Activated naive CD4-positive, alpha-beta T cell (primary cell): ENCODE data around the gene ANAPC5.
A peak's percentile ranks its signal among the peaks of the same experiment; 100 is the strongest.
"Not testable (repeated sequence)": the region's sequence is repeated elsewhere in the genome, so short reads cannot be mapped to it uniquely, and the experiment has no call there.

ENCODE experiments used
- DNase-seq, 4 experiments: peaks; one replicate each; lab custom pipeline; 2025; lab: John Stamatoyannopoulos, UW

ANAPC5 gene

DNA sequence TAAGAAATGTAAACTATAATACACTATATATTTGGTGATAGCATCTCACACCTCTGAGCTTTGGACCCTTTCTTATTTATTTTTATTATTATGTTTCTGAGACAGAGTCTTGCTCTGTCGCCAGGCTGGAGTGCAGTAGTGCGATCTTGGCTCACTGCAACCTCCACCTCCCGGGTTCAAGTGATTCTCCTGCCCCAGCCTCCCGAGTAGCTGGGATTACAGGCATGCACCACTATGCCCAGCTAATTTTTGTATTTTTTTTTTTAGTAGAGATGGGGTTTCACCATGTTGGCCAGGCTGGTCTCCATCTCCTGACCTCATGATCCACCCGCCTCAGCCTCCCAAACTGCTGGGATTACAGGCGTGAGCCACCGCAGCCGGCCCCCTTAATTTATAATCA is 44.8 kb downstream of the ANAPC5 start:
- DNase-seq = not testable (repeated sequence)

DNA sequence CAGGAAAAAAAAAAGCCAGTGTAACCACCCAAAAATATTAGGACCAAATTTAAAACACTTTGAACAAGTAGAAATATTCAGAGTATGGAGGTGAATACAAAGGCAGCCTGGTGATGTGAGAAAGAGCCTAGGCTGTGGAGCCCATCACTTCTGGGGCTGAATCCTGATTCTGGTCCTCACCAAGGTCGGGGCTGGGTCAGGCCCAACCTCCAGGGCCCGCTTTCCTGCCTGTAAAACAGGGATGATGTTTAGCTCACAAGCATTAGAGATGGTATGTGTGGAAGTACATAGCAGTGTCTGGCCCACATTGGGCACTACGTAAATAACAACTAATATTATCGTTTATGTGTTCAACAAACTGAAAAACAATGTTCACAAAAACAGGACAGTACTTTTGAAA is 47.9 kb downstream of the ANAPC5 start:
- no peak for DNase-seq

DNA sequence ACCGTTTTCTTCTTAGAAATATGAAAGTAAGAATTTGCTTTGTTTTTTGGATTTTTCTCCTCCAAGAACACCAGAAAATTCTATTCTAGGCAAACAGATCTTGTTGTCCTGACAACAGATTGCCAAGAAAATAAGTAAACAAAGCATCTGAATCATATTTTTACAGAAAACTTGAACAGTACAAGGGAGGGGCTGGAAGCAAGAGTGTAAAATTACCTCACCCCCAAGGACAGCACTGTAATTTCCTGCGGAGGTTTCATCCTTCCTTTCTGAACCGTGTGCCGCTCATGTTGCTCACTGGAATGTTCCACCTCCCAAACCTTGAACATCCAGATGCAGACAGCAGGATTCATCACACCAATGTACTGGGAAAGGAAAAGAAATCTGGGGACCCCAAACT is 50.3 kb downstream of the ANAPC5 start:
- DNase-seq = no peak

DNA sequence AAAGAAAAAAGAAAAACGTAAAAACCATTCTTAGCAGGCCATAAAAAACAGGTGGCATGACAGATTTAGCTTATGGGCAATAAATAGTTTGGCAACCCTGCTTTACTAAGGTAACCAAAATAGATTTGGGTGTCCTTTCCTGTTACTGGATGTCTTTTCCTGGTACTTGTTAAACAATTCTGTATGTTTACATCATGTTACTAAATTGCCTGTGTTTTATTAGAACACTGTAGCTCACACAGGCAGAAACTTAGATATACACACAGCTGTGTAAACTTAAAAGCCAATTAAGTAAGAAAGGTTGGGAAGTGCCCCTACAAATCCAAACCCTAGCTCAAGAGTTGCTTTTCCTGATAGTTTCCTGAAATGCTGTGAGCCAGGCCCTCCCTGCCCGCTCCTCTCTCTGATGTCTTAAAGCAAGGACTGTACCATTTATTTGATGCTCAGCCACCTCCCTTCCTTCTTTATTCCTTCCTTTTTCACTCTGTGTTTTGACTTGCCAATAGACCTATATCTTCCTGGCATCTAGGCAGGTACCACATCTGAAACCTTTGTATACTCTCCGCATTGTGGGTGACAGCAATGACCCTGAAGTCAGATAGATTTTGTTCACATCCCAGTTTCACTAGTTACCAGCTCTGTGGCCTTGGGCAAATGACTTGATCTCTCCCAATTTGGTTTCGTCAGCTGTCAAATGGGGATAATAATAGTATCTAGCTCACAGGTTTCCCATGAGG is 52.0 kb downstream of the ANAPC5 start:
- no peak for DNase-seq

DNA sequence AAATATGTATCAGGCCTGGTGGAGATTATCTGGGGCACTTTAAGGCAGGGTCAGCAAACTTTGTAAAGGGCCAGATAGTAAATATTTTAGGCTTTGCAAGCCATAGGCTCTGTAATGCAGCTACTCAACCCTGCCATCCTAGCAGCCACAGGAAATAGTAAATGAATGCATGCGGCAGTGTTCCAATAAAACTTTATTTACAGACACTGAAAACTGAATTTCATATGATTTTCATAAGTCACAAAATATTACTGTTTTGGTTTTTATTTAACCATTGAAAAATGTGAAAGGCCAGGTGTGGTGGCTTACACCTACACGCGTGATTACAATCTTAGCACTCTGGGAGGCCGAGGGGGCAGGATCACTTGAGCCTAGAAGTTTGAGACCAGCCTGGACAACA is 52.5 kb downstream of the ANAPC5 start:
- no peak for DNase-seq

DNA sequence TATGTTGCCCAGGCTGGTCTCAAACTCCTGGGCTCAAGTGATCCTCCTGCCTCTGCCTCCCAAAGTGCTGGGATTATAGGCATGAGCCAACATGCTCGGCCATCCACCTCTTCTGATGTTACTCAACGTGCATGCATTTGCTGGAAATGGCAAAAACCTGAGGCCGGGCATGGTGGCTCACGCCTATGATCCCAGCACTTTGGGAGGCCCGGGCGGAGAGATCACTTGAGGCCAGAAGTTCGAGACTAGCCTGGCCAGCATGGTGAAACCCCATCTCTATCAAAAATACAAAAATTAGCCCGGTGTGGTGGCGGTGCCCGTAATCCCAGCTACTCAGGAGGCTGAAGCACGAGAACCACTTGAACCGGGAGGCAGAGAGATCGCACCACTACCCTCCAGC is 53.8 kb downstream of the ANAPC5 start:
- not testable (repeated sequence) for DNase-seq

DNA sequence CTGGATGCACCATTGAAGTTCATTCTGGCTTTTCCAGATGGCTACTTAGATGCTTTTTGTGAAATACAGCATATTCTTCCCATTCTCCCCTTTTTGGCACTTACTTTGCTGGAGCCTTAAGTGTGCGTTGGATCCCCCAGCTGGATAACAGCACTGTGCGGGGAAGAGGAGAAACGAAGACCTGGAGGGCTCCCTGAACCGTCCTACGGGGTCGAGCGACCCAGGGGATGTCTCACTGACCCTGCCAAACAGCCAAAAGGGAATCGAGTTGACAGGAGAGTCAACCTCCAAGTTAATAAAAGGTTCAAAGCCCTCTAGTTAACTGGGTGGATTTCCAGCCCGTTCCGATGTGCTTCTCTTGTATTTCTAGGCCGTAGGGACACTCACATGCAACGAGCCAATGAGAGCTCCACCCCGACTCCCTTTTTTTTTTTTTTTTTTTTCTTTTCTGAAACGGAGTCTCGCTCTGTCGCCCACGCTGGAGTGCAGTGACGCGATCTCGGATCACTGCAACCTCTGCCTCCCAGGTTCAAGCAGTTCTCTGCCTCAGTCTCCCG is 54.7 kb downstream of the ANAPC5 start:
- no peak for DNase-seq

DNA sequence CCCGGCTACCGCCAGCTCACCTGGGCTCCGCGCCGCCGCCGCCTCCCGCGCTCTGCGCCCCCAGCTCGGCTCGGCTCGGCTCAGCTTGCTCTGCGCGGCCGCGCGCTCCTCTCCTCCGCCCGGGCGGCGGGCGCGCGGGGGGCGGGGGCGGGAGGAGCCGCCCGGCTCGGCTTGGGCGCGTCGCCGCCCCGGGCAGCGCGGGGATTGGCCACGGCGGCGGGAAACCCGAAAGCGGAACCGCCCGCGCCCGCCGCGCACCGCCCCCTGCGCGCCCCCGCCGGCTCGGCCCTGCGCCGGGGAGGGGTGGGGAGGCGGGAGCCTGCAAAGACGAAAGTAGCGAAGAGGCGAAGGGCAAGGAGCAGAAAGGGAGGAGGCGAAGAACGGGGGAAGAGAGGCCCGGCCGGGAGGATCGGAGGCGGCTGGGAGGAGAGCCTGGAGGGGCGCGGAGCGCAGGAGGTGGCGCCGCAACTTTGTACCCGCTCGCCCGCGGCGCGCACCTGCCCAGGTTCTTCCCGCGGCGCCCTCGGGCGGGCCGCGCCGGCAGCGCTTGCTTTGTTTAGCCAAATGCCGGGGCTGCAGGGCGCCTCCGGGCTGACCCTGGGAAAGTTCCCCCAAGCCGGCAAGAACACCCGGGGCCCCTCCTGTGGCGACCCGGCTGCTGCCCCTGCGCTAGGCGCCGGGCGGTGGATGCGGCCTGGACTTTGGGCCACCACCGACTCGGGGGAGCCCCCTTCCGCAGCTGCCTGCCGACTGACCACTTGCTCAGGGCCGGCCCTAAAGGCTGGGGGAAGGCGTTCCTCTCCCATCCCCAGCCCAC is 55.4 kb downstream of the ANAPC5 start, which contains the start of gene CAMKK2:
Gene CAMKK2, minus strand, starts transcription at position 92 of the 817 bp plus-strand sequence. CDS start 22,183 bp downstream, outside the sequence.
- DNase-seq = peak; percentile 53 to 88 (median 67)

DNA sequence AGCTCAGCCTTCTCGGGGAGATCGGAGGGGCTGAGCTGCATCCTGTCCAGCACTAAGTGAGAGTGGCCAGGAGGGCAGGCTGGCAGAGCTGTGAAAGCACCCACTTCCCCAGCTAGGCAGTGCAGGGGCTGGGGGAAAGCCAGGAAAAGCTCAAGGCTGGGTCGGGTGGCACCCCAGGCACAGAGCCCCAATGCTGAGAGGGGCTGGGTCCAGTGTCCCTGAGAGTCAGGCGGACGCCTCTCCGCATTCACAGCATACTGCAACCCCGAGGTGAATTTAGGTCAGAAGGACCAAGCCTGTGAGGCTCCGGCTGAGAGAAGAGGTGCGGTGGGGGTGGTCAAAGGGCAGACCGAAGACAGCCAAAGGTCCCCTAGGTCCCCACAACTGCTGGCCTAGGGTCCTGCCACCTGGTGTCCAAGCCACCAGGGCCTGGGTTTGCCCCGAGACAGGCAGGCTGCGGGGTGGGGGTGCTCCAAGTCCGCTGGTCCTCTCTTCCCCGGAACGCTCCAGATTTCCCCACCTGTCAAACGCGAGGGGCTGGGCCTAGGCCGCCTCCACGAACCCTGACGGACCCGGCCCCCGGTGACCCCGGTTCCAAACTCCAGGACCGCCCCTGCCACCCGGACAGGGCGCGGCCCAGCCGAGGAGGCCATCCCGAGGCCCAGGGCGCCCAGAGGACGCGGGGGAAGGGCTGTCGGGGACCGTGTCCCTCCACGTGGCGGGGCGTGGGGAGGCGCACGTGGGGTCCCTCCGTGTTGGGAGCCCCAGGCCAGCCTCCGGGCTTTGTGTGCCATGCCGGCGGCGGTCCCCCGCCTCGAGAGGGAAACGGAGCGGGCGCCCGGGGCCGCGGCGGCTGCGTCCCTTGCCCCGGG is 56.2 kb downstream of the ANAPC5 start:
- DNase-seq = peak in 3 of 4 experiments; percentile 19 to 47 (median 43)

DNA sequence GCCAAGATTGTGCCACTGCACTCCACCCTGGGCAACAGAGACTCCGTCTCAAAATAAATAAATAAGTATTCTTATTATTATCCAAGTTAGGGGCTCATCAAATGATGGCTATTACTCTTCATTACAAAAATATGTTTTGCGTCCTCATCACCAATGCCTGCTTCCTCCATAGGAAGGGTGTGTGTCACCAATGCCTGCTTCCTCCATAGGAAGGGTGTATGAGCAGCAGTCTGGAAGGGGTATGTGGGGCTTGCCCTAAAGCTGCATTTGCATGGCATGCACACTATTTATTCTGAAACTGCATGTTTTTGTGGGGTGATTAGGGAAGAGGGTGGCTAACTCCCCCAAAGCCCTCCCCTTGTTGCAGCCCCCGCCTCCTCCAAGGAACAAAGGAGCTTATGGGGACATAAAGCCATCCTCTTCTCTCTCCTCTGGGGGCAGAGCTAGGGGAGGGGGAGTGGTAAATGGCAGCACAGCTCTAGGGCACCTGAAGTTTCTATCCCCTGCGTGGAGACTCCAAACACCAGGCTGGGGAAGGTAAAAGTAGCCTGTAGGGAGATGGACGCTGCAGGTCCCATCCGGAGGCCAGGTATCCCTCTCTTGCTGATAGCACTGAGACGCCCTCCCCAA is 57.0 kb downstream of the ANAPC5 start:
- DNase-seq = no peak

DNA sequence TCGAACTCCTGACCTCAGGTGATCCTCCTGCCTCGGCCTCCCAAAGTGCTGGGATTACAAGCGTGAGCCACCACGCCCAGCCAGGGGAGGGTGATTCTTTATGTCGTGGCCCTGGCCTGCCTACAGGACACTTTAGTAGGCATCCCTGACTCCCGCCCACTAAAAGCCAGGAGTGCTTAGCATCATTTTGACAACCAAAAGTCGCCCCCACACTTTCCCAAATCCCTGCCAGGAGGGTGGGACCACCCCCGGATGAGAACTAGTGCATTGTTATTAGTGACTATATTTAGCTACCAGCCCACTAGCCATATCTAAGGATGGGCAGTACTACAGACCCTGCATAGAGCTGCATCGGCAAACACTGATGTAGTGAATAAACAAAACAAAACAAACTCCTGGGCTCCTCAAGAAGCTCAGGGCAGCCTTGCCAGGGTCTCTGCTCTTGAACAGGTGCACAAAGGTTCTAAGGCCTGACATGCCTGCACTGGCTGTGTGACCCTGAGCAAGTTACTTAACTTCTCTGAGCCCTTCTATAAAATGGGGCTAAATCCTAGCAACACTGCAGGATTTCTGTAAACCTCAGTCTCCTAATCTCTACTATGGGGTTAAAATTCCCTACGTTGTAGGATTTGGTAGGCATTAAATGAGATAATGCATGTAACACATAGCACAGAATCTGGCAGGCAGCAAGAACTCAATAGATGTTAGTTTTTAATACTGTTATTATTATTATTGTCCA is 57.9 kb downstream of the ANAPC5 start:
- DNase-seq = no peak

DNA sequence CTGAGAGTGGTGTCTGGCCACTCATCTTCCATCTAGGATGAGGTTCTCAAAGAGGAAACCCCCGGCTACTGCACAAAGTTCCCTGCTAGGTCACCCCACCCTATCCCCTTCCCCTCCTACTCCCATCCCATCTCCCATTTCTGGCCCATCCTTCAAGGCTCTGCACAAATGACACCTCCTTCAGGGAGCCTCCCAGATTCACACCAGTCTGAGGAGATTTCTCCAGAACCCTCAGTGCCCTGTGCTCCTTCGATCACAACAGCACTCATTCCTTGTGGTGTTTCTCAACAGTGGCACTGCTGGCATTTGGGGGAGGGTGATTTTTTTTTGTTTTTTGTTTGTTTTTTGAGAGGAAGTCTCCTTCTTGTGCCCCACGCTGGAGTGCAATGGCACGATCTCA is 58.6 kb downstream of the ANAPC5 start:
- DNase-seq = no peak

DNA sequence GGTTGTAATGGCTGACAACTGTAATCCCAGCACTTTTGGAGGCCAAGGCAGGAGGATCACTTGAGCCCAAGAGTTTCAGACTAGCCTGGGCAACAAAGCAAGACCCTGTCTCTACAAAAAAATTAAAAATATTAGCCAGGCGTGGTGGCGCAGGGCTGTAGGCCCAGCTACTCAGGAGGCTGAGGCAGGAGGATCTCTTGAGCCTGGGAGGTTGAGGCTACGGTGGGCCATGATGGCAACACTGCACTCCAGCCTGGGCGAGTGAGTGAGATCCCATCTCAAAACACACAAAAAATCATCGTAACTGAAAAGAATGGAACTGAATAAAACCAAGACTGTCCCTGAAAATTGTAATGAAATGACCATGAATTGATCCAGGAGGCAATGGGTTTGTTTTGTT is 61.8 kb downstream of the ANAPC5 start:
- DNase-seq = no peak

DNA sequence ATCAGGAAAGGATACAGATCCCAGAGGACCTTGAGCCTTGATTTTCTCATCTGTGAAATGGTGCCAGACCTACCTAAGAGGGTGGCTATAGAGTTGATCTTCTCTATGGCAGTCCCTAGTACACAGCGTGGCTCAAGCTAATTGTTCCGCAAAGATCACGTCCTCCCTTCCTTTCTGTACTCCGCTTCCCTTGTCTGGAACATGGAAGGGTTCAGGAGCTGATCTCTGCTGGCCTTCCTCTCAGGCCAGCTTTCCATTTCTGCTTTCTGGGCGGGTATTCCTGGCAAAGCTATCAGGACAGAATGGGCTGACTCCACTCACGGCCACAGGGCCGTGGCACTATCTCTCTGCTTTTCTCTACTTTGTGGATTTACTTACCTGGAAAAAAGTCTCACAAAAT is 62.2 kb downstream of the ANAPC5 start:
- no peak for DNase-seq

DNA sequence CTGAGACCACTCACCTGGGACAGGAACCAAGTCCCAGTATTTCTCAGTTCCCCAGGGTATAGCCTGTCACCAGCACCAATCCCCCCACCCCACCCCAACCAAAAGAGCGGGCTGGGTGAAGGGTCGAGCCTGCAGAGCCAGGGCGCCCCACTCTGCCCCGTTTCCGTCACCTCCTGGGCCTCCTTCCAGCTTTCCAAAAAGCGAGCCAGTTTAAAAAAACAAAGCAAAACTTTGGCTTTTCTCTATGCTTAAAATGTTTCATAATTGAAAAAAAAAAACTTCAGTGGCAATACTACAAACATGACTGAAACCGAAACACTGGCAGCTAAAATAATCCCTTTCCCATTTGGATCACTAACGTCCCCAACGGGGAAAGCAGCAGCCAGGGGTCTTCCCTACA is 63.2 kb downstream of the ANAPC5 start:
- DNase-seq = no peak

DNA sequence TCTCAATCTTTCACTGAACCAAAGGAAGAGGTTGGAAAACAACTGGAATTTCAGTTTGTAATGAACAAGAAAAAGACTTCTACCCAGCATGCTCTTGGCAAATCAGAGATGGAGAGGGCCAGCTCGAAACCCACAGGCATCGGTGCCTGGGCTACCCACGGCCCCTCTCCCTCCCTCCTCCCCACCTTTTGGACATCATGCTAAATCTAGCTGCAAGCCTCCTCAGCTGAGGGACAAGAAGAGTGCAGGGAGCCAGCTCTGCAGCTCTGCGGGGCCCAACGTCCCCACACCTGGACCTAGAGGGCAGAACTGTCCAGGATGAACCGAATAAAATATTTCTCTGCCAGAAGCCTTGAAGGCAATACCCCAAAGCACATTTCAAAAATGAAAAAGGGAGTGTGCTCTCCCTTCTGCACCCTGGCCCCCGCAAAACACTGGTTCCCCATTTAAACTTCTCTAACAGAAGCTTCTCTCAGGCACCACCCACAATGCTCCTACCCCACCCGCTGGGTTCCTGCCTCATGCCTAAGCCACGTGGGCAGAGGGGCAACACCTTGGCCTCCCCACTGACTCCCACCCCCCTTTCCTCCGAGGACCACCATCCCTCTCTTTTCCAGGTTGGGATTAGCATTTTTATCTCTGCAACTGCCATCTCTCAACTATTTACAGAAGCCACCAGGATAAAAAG is 63.9 kb downstream of the ANAPC5 start:
- no peak for DNase-seq

DNA sequence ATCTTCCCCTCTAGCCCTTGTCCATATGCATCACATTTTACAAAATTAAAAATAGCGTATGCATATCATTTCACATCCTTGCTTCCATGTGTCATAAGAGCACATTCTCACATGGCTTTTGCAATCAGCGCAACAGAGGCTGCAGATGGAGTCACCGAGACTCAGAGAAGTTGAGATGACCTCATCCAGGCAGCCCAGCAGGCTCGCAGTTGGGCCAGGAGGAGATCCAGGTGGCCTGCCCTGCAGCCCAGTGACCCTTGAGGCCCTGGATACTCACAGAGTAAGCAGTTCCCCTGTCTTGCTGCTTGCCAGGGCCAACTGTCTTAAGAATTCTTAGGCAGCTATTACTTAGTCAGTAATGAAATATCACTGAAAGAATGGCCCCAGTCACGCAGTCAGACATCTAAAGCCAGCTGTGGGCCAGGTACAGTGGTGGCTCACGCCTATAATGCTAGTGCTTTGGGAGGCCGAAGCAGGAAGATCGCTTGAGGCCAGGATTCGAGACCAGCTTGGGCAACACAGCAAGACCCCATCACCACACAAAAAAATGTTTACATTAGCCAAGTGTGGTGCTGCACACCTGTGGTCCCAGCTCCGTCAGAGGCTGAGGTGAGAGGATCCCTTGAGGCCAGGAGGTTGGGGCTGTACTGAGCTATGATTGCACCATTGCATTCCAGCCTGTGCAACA is 64.8 kb downstream of the ANAPC5 start:
- no peak for DNase-seq

DNA sequence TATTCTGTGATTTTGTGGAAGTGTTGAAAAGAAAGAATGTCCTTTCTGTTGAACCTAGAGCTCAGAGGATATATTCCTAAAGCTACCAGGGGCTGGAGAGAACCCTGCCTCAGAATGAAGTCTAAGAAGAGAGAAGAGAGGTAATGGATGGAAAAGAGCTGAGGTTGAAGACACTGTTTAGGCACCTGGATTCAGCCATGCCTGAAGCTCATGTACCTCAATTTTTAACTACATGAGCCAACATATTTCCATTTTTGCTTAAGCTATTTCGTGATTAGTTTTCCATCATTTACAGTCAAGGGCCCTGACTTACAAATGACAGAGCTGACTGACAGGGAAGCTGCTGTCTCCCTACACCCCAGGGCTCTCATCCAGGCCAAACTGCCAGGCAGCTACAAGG is 66.4 kb downstream of the ANAPC5 start:
- no peak for DNase-seq

DNA sequence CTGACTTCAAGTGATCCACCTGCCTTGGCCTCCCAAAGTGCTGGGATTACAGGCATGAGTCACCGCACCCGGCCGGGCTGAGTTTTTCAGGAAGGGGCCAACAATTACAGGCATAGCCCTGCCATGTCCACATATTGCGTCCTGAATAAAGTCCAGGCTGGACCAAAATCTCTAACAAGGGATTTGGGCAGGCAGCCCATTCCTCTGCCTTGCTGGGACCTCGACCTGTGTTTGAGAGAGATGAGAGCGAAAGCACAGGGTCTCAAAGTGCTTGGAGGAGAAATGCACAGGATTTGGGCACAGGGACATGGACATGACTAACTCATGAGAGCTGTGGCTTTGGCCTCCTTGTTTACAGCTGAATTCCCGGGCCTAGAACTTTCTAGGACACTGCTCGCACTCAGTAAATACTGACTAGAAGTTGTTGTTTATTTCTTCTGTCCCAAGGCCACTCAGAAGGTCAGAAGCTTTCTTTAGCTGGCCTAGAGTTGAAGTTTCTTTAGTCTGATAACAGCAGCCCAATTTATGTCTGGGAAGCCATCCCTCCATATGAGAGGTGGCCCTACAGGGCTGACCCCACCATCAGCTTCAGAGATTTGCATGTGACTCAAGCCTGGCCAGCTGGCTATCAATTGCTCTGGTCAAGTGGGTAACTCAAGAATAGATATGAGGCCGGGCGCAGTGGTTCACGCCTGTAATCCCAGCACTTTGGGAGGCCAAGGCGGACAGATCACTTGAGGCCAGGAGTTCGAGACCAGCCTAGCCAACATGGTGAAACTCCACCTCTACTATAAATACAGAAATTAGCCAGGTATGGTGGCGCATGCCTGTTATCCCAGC is 67.4 kb downstream of the ANAPC5 start:
- no peak for DNase-seq
